ENCODE results near the gene ETHE1. TPM values are rescaled to one million over a fixed set of nuclear protein-coding genes. Genes with fewer than 3 reads are reported as not detected.

Gene ETHE1
- total RNA-seq, 1 experiment from 2014 or later, result 8.8 TPM

DNA sequence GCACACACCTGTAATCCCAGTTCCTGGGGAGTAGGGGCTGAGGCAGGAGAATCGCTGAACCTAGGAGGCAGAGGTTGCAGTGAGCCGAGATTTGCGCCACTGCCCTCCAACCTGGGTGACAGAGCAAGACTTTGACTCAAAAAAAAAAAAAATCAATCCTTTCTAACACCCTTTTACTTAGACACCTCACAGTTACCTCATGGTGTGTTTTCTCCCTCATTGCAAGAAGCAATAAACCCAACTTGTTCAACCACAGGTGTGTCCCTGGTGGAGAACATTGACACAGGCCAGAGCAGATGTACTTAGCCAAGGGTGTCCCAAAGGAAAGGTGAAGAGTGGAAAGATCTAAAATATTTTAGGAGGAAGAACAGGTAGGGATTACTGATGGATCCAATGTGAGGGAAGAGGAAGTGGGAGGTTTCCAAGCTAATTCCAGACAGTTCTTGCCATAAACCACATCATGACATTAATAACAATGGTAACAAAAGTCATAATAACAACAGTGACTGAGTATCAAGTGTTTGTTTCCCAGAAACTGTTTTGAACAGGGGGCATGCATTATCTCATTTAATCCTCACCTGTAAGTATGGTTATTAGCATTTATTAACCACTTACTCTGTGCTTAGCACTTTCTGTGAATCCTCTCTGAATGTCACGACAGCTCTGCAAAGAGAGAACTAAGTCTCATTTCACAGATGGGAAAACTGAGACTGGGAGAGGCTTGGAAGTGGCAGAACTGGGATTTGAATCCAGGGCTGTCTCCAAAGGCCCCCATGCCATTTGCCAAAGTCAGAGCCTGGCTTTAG lies 58.4 kb downstream of the ETHE1 start:
- Histone ChIP-seq H3K27ac (ENCODE audit: low read depth, low read length, poor library complexity, severe bottlenecking) (no peak overlapping the region), H3K4me1 (ENCODE audit: insufficient read depth, low read length, poor library complexity, severe bottlenecking) (no peaks in the 10 kb centered on the region), H3K27me3 (replicated peaks; ENCODE audit: insufficient read depth, low read depth, low read length, poor library complexity) (no peaks in the 10 kb centered on the region), H3K36me3 (ENCODE audit: insufficient read depth, low read length, poor library complexity, severe bottlenecking) (no peaks in the 10 kb centered on the region), H3K9me3 (ENCODE audit: low read depth, low read length, poor library complexity, severe bottlenecking) (no peaks in the 10 kb centered on the region), H3K4me3 (ENCODE audit: low read depth, low read length, poor library complexity, severe bottlenecking) (no peak overlapping the region)
- no TSS peak for BruUV-seq (replicated peaks)
- TF ChIP-seq, protein P1, sequence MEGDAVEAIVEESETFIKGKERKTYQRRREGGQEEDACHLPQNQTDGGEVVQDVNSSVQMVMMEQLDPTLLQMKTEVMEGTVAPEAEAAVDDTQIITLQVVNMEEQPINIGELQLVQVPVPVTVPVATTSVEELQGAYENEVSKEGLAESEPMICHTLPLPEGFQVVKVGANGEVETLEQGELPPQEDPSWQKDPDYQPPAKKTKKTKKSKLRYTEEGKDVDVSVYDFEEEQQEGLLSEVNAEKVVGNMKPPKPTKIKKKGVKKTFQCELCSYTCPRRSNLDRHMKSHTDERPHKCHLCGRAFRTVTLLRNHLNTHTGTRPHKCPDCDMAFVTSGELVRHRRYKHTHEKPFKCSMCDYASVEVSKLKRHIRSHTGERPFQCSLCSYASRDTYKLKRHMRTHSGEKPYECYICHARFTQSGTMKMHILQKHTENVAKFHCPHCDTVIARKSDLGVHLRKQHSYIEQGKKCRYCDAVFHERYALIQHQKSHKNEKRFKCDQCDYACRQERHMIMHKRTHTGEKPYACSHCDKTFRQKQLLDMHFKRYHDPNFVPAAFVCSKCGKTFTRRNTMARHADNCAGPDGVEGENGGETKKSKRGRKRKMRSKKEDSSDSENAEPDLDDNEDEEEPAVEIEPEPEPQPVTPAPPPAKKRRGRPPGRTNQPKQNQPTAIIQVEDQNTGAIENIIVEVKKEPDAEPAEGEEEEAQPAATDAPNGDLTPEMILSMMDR (conservative IDR thresholded peaks at IDR 0.05; ENCODE audit: low read depth, low read length), result no peak
- TF ChIP-seq EZH2 (IDR thresholded peaks at IDR 0.05; ENCODE audit: borderline replicate concordance, low read depth, low read length, poor library complexity, severe bottlenecking), result no peak
- POLR2A ChIA-PET (ENCODE audit: low non-redundant PET), result no interaction called here
- no peak for DNase-seq (ENCODE audit: low spot score)
- CTCF ChIA-PET, result no interaction called here
- intact Hi-C loops (cut with micrococcal nuclease; ENCODE audit: unreplicated experiment), result no loop called here

DNA sequence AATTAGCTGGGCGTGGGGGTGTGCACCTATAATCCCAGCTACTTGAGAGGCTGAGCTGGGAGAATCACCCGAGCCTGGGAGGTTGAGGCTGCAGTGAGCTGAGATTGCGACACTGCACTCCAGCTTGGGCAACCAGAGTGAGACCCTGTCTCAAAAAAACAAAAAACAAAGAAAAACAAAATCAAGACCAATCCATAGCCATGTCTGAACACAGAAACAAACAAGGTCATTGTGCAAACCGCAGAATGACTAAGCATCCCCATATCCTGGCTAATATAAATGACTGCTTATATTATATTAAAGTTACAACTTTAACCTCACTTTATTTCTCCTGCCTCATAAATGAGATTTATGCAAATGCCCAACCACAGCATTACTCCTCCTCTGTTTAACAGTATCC lies 59.3 kb downstream of the ETHE1 start:
- CTCF ChIA-PET, result no interaction called here
- DNase-seq (ENCODE audit: low spot score), result no peak
- Histone ChIP-seq H3K9me3 (ENCODE audit: low read depth, low read length, poor library complexity, severe bottlenecking) (no peaks in the 10 kb centered on the region), H3K27me3 (replicated peaks; ENCODE audit: insufficient read depth, low read depth, low read length, poor library complexity) (no peaks in the 10 kb centered on the region), H3K27ac (ENCODE audit: low read depth, low read length, poor library complexity, severe bottlenecking) (no peak overlapping the region), H3K36me3 (ENCODE audit: insufficient read depth, low read length, poor library complexity, severe bottlenecking) (no peaks in the 10 kb centered on the region), H3K4me3 (ENCODE audit: low read depth, low read length, poor library complexity, severe bottlenecking) (no peak overlapping the region), H3K4me1 (ENCODE audit: insufficient read depth, low read length, poor library complexity, severe bottlenecking) (no peaks in the 10 kb centered on the region)
- no peak for TF ChIP-seq EZH2 (IDR thresholded peaks at IDR 0.05; ENCODE audit: borderline replicate concordance, low read depth, low read length, poor library complexity, severe bottlenecking)
- TF ChIP-seq, protein P1 (conservative IDR thresholded peaks at IDR 0.05; ENCODE audit: low read depth, low read length), result no peak
- intact Hi-C loops (cut with micrococcal nuclease; ENCODE audit: unreplicated experiment), result no loop called here
- no TSS peak for BruUV-seq (replicated peaks)
- POLR2A ChIA-PET (ENCODE audit: low non-redundant PET), result no interaction called here

DNA sequence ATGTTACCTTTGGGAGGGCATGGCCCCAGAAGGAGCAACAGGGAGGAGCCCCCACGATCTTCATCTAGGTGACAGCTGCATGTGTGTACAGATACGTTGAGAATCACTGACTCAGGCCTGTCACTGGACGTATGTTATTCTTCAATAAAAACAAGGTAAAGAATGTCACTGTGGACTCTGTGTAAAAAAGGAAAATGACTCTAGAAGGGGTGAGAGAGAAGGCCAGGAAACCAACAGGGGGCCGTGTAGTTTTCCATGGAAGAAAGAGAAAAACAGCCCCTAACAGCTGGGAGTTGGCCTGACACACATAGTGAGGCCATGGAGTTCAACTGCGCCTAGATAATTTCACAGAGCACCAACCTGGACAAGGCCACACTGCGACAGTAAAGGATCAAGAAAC lies 59.7 kb downstream of the ETHE1 start:
- H3K36me3 ChIP-seq (ENCODE audit: insufficient read depth, low read length, poor library complexity, severe bottlenecking), result no peaks in the 10 kb centered on the region
- no peak overlapping the region for H3K27ac ChIP-seq (ENCODE audit: low read depth, low read length, poor library complexity, severe bottlenecking)
- no peak overlapping the region for H3K4me3 ChIP-seq (ENCODE audit: low read depth, low read length, poor library complexity, severe bottlenecking)
- ChIA-PET CTCF (no interaction called here), POLR2A (ENCODE audit: low non-redundant PET) (no interaction called here)
- TF ChIP-seq, protein P1 (conservative IDR thresholded peaks at IDR 0.05; ENCODE audit: low read depth, low read length), result no peak
- no peak for TF ChIP-seq EZH2 (IDR thresholded peaks at IDR 0.05; ENCODE audit: borderline replicate concordance, low read depth, low read length, poor library complexity, severe bottlenecking)
- intact Hi-C loops (cut with micrococcal nuclease; ENCODE audit: unreplicated experiment), result no loop called here
- no peak for DNase-seq (ENCODE audit: low spot score)
- H3K4me1 ChIP-seq (ENCODE audit: insufficient read depth, low read length, poor library complexity, severe bottlenecking), result no peaks in the 10 kb centered on the region
- no peaks in the 10 kb centered on the region for H3K9me3 ChIP-seq (ENCODE audit: low read depth, low read length, poor library complexity, severe bottlenecking)
- H3K27me3 ChIP-seq (replicated peaks; ENCODE audit: insufficient read depth, low read depth, low read length, poor library complexity), result no peaks in the 10 kb centered on the region
- no TSS peak for BruUV-seq (replicated peaks)
